GM12875 (cell line): Measurements from ENCODE around the gene PSMG2.
"Not testable (repeated sequence)": the region's sequence is repeated elsewhere in the genome, so short reads cannot be mapped to it uniquely, and the experiment has no call there.

Experiments used
- H3K4me3 ChIP-seq: one replicate; pipeline ENCODE4 v1.5.1; 2011; ENCODE audit warnings: low read depth, low read length, control low read depth
- TF ChIP-seq, protein P1 (sequence below): IDR thresholded peaks from 2 replicates; pipeline ENCODE4 v1.5.1; 2011; ENCODE audit warnings: low read depth, mild to moderate bottlenecking, control low read depth, inconsistent platforms, low read length, moderate library complexity, borderline replicate concordance; ENCODE audit not compliant: insufficient read depth

The PSMG2 gene

DNA sequence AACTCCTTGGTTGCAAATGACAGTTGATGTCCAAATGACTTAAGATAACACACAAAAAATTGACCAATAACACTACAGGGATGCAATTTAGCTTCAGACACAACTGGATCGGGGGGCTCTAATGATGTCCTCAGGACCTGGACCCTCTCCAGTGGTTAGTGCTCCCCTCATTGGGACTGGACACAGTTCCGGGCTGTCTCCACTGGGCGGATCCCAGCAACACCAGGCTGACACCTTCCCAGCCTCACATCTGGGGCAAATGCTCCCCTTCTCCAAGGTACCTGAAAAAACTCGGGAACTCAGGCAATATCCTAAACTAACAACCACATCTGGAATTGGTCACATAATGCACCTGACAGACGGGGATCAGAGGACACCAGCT is 48.7 kb downstream of the PSMG2 start:
- no peak overlapping the region for H3K4me3 ChIP-seq
- TF ChIP-seq, protein P1, sequence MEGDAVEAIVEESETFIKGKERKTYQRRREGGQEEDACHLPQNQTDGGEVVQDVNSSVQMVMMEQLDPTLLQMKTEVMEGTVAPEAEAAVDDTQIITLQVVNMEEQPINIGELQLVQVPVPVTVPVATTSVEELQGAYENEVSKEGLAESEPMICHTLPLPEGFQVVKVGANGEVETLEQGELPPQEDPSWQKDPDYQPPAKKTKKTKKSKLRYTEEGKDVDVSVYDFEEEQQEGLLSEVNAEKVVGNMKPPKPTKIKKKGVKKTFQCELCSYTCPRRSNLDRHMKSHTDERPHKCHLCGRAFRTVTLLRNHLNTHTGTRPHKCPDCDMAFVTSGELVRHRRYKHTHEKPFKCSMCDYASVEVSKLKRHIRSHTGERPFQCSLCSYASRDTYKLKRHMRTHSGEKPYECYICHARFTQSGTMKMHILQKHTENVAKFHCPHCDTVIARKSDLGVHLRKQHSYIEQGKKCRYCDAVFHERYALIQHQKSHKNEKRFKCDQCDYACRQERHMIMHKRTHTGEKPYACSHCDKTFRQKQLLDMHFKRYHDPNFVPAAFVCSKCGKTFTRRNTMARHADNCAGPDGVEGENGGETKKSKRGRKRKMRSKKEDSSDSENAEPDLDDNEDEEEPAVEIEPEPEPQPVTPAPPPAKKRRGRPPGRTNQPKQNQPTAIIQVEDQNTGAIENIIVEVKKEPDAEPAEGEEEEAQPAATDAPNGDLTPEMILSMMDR: no peak

DNA sequence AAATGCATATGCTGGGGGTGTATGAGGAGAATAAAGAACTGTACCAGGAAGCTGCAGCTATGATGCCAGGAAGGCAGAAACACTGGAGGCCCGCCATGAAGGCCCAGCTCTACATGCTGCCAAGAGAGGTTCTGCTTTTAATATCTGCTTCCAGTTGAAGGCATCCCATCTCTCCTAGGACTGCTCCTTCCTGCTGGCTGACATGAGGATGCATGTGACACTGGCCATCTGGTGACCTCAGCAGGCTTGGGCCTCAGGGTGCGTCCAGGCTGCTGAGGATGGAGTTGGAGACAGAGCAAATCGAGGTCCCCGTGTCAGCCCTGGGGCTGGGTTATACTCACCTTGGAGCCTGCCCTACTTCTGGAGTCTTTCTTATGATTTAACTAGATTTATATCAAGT is 49.0 kb downstream of the PSMG2 start:
- TF ChIP-seq, protein P1: no peak

DNA sequence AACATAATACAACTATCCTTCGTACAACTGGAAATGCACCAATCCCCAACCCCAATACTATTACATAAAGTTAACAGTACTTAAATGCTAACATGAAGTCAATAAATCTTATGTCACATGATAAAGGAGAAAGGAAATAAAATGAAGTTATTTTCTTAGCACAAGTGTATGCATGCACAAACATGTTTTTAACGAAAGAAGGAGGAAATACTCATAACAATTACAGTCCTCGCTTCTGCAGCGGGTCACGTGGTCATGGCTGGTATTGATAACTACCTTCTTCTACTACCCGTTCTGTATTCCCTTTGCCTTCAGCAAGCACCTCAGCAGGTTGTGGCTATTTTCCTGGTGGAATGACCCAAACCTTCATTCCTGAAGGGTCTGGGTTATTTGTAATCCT is 51.7 kb downstream of the PSMG2 start:
- TF ChIP-seq, protein P1: no peak
- no peak overlapping the region for H3K4me3 ChIP-seq

More for the DNA sequence above, 49.0 kb downstream of the PSMG2 start:
- no peak overlapping the region for H3K4me3 ChIP-seq

DNA sequence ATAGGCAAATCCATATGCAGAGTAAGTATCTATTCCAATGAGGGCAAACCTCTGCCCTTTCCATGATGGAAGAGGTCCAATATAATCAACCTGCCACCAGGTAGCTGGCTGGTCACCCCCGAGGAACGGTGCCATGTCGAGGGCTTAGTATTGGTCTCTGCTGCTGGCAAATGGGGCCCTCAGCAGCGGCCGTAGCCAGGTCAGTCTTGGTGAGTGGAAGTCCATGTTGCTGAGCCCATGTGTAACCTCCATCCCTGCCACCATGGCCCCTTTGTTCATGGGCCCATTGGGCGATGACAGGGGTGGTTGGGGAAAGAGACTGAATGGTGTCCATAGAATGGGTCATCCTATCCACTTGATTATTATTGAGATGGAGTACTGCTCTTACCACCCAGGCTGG is 52.8 kb downstream of the PSMG2 start:
- H3K4me3 ChIP-seq: not testable (repeated sequence)

DNA sequence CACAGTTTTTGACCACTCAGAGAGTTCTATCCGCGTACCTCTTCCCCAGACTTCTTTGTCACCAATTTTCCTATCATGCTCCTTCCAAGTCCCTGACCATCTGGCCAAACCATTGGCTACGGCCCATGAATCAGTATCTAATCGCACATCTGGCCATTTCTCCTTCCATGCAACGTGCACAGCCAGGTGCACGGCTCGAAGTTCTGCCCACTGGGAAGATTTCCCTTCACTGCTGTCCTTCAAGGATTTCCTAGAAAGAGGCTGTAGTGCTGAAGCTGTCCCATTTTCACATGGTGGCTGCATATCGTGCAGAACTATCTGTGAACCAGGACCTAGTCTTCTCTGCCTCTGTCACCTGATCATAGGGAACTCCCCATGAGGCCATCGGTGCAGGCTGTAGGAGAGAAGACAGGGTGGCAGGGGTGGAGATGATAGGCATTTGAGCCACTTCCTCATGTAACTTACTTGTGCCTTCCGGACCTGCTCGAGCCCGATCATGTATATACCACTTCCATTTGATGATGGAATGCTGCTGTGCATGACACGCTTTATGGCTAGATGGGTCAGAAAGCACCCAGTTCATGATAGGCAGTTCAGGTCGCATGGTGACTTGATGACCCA is 53.9 kb downstream of the PSMG2 start:
- not testable (repeated sequence) for H3K4me3 ChIP-seq

DNA sequence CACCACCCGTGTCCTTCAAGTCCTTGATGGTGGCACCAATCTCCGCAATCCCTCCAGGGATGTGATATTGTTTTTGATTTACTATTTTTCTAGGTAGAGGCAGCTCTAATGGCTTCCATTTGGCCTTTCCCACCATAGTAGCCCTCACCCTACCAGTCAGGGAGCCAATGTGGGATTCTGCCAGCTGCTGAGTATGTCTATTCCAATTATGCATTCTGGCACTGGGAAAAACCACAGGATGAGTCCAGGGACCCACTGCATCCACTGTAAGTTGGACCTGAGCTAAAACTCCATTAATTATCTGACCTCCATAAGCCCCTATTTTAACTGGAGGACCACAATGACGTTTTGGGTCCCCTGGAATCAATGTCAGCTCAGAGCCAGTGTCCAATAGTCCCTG is 55.7 kb downstream of the PSMG2 start:
- H3K4me3 ChIP-seq: not testable (repeated sequence)

DNA sequence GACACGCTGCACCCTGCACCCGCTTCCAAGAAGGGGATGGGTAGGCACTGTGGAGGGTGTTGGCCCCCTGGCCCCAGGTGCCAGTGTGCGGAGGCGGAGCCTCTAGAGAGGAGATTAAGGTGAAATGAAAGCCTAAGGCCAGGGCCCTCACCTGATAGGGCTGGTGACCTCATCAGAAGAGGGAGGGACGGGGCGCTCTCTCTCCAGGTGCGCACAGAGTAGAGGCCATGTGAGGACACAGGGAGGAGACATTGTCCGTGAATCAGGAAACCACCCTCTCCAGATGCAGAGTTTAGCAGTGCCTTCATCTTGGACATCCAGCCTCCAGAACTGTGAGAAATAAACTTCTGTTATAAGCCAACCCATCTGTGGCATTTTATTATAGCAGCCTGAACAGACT is 62.3 kb downstream of the PSMG2 start:
- no peak overlapping the region for H3K4me3 ChIP-seq
- TF ChIP-seq, protein P1: no peak

DNA sequence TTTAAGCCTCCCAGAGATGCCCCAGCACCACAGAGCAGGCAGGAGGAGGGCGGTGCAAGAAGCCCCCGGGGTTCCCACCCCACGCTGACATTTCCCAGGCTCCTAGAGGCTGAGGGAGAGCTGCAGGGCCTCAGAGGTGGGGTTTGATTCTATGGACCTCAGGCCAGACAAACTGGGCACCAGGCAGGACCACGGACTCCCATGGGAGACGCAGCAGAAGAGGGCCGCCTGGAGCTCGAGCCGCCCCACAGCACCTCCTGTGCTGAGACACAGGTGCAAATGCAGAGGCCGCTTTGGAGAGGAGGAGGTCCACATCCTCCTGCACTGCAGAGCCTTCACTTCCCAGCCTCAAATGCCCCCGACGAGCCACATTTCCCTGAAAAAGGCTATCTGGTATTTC is 62.7 kb downstream of the PSMG2 start:
- H3K4me3 ChIP-seq: no peak overlapping the region
- TF ChIP-seq, protein P1: no peak

DNA sequence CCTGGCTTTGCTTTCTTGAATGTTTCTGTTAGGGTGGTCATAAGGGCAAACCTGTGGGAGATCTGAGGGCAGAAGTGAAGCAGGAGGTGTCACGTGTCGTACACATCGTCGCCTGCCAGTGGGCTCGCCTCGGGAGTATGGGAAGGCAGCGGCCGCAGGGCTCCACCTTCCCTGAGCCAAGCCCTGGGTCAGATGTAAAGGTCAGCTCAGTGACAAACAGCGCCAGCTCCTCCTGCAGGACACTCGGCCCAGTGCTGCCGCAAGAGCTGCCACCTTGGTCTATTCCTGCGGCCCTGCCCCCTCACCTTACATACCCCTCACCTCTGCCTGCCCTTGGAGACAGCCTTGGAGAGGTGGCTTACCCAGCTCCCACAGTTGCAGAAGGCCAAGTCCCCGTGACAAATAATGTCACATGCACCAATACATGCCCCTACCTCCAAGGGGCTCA is 64.2 kb downstream of the PSMG2 start:
- TF ChIP-seq, protein P1: no peak
- H3K4me3 ChIP-seq: no peak overlapping the region
